WERI-Rb-1 (cell line): ENCODE measurements around the gene GPR108.

Experiments
- DNase-seq: peaks from one replicate; pipeline ENCODE4 v3.0.0-alpha.2; 2020
- H3K27ac ChIP-seq: fragments of 250-450 bp; sonication (Bioruptor Pico); 2 replicates; pipeline ENCODE4 v1.5.1; 2020; ENCODE audit warnings: mild to moderate bottlenecking, moderate library complexity
- H3K27me3 ChIP-seq: fragments of 250-450 bp; sonication (Bioruptor Pico); 2 replicates; pipeline ENCODE4 v1.5.1; 2021; ENCODE audit warnings: mild to moderate bottlenecking, low read depth, moderate library complexity; ENCODE audit not compliant: insufficient read depth, severe bottlenecking
- H3K36me3 ChIP-seq: fragments of 250-450 bp; sonication (Bioruptor Pico); 2 replicates; pipeline ENCODE4 v1.5.1; 2020; ENCODE audit warnings: mild to moderate bottlenecking, moderate library complexity
- H3K4me3 ChIP-seq: 2 replicates; pipeline ENCODE4 v1.5.1; 2011; ENCODE audit warnings: low read depth, mild to moderate bottlenecking, control low read depth, low read length
- H3K9me3 ChIP-seq: fragments of 250-450 bp; sonication (Bioruptor Pico); 2 replicates; pipeline ENCODE4 v1.5.1; 2021; ENCODE audit warnings: mild to moderate bottlenecking, moderate library complexity; ENCODE audit not compliant: severe bottlenecking
- TF ChIP-seq, protein P1 (sequence below): IDR thresholded peaks from 2 replicates; pipeline ENCODE4 v1.5.1; 2011; ENCODE audit warnings: low read depth, mild to moderate bottlenecking, control low read depth, inconsistent platforms, low read length

The GPR108 gene

GRCh38 chr19:6694147-6694815, 43.1 kb downstream of the GPR108 start:
- H3K9me3 ChIP-seq: peaks cover 5% of the 10 kb centered on the region
- TF ChIP-seq, protein P1, sequence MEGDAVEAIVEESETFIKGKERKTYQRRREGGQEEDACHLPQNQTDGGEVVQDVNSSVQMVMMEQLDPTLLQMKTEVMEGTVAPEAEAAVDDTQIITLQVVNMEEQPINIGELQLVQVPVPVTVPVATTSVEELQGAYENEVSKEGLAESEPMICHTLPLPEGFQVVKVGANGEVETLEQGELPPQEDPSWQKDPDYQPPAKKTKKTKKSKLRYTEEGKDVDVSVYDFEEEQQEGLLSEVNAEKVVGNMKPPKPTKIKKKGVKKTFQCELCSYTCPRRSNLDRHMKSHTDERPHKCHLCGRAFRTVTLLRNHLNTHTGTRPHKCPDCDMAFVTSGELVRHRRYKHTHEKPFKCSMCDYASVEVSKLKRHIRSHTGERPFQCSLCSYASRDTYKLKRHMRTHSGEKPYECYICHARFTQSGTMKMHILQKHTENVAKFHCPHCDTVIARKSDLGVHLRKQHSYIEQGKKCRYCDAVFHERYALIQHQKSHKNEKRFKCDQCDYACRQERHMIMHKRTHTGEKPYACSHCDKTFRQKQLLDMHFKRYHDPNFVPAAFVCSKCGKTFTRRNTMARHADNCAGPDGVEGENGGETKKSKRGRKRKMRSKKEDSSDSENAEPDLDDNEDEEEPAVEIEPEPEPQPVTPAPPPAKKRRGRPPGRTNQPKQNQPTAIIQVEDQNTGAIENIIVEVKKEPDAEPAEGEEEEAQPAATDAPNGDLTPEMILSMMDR: no peak
- DNase-seq: no peak

GRCh38 chr19:6693681-6694080, 43.7 kb downstream of the GPR108 start:
- peaks cover 17% of the 10 kb centered on the region for H3K27me3 ChIP-seq
- H3K4me3 ChIP-seq: no peak overlapping the region
- TF ChIP-seq, protein P1: no peak
- peaks cover 8% of the 10 kb centered on the region for H3K9me3 ChIP-seq
- no peaks in the 10 kb centered on the region for H3K36me3 ChIP-seq
- no peak for DNase-seq
- no peak overlapping the region for H3K27ac ChIP-seq

More at GRCh38 chr19:6694147-6694815, 43.1 kb downstream of the GPR108 start:
- no peak overlapping the region for H3K27ac ChIP-seq
- H3K36me3 ChIP-seq: no peaks in the 10 kb centered on the region
- H3K4me3 ChIP-seq: no peak overlapping the region
- H3K27me3 ChIP-seq: peaks cover 17% of the 10 kb centered on the region

GRCh38 chr19:6693056-6693471, 44.3 kb downstream of the GPR108 start:
- Histone ChIP-seq H3K27me3 (peaks cover 17% of the 10 kb centered on the region), H3K9me3 (peaks cover 11% of the 10 kb centered on the region), H3K4me3 (no peak overlapping the region), H3K36me3 (no peaks in the 10 kb centered on the region), H3K27ac (no peak overlapping the region)
- TF ChIP-seq, protein P1: no peak
- DNase-seq: no peak

DNA sequence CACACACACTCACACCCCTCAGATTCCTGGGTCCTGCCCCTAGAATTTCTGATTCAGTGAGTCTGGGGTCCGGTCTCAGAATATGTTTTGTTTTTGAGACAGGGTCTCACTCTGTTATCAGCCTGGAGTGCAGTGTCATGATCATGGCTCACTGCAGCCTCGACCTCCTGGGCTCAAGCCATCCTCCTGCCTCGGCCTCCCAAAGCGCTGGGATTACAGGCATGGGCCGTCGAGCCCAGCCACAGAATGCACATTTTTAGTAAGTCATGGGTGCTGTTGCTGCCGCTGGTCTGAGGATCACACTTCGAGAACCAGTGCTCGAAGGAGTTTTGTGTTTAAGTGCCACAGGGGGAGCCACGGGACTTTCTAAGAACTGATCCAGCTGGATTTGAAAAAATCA, 45.4 kb downstream of the GPR108 start:
- Histone ChIP-seq H3K36me3 (no peaks in the 10 kb centered on the region), H3K9me3 (peaks cover 11% of the 10 kb centered on the region), H3K27me3 (peaks cover 12% of the 10 kb centered on the region), H3K4me3 (no peak overlapping the region), H3K27ac (no peak overlapping the region)
- no peak for DNase-seq
- TF ChIP-seq, protein P1: no peak

- no peak for DNase-seq
- H3K27ac ChIP-seq: no peak overlapping the region
- H3K27me3 ChIP-seq: peaks cover 18% of the 10 kb centered on the region
- H3K36me3 ChIP-seq: no peaks in the 10 kb centered on the region
- H3K9me3 ChIP-seq: peaks cover 11% of the 10 kb centered on the region
- TF ChIP-seq, protein P1: no peak
- H3K4me3 ChIP-seq: no peak overlapping the region
Measured at GRCh38 chr19:6691342-6691741, 46.0 kb downstream of the GPR108 start.
